Neuron (in vitro differentiated cells): ENCODE results near the gene IBTK.
"Not testable (repeated sequence)": the region's sequence is repeated elsewhere in the genome, so short reads cannot be mapped to it uniquely, and the experiment has no call there.

ENCODE experiments used
- H2AFZ ChIP-seq: one replicate; pipeline ENCODE4 v1.6.1; 2013; ENCODE audit warnings: low read depth, mild to moderate bottlenecking, inconsistent platforms, low read length, moderate library complexity
- H3K27me3 ChIP-seq: one replicate; pipeline ENCODE4 v1.6.1; 2013; ENCODE audit warnings: low read length; ENCODE audit not compliant: insufficient read depth
- H3K36me3 ChIP-seq: one replicate; pipeline ENCODE4 v1.6.1; 2013; ENCODE audit warnings: low read length; ENCODE audit not compliant: insufficient read depth
- H3K4me1 ChIP-seq: one replicate; pipeline ENCODE4 v1.6.1; 2013; ENCODE audit warnings: low read length; ENCODE audit not compliant: insufficient read depth
- H3K4me3 ChIP-seq: 2 replicates; pipeline ENCODE4 v1.5.1; 2013; ENCODE audit warnings: mild to moderate bottlenecking, low read length, moderate library complexity
- H3K9me3 ChIP-seq: one replicate; pipeline ENCODE4 v1.6.1; 2013; ENCODE audit warnings: low read length

IBTK gene

GRCh38 chr6:82247505-82248272 lies at the start of gene IBTK:
Gene IBTK (minus strand): TSS chr6:82247744. CDS start chr6:82240486, 7,258 bp downstream.
- Histone ChIP-seq H3K4me3 (peak within 1 kb of the TSS; percentile 68), H3K36me3 (peaks cover 4% of the 10 kb centered on the region), H3K9me3 (no peaks in the 10 kb centered on the region), H3K27me3 (no peaks in the 10 kb centered on the region), H3K4me1 (peaks cover 8% of the 10 kb centered on the region), H2AFZ (peak within 1 kb of the TSS; percentile 90)

GRCh38 chr6:82283771-82284410 lies 36.3 kb upstream of the IBTK start:
- H3K36me3 ChIP-seq, result no peaks in the 10 kb centered on the region
- no peak overlapping the region for H3K4me3 ChIP-seq
- no peaks in the 10 kb centered on the region for H3K4me1 ChIP-seq
- H3K27me3 ChIP-seq, result no peaks in the 10 kb centered on the region
- no peaks in the 10 kb centered on the region for H3K9me3 ChIP-seq
- H2AFZ ChIP-seq, result no peak overlapping the region

- not testable (repeated sequence) for H3K4me3 ChIP-seq, H3K4me1 ChIP-seq, H3K27me3 ChIP-seq, H3K9me3 ChIP-seq, H3K36me3 ChIP-seq, H2AFZ ChIP-seq
Measured at GRCh38 chr6:82281550-82281949, 34.0 kb upstream of the IBTK start.

- H2AFZ ChIP-seq, result no peak overlapping the region
- no peaks in the 10 kb centered on the region for H3K4me1 ChIP-seq
- no peaks in the 10 kb centered on the region for H3K27me3 ChIP-seq
- no peaks in the 10 kb centered on the region for H3K36me3 ChIP-seq
- no peak overlapping the region for H3K4me3 ChIP-seq
- no peaks in the 10 kb centered on the region for H3K9me3 ChIP-seq
Measured at GRCh38 chr6:82277686-82278085, 30.1 kb upstream of the IBTK start.

GRCh38 chr6:82275686-82276085 lies 28.1 kb upstream of the IBTK start:
- Histone ChIP-seq H3K9me3 (no peaks in the 10 kb centered on the region), H3K27me3 (no peaks in the 10 kb centered on the region), H3K4me3 (no peak overlapping the region), H2AFZ (no peak overlapping the region), H3K4me1 (peaks cover 7% of the 10 kb centered on the region), H3K36me3 (no peaks in the 10 kb centered on the region)

- H2AFZ ChIP-seq, result no peak overlapping the region
- H3K27me3 ChIP-seq, result no peaks in the 10 kb centered on the region
- H3K9me3 ChIP-seq, result no peaks in the 10 kb centered on the region
- H3K4me3 ChIP-seq, result no peak overlapping the region
- no peaks in the 10 kb centered on the region for H3K36me3 ChIP-seq
- H3K4me1 ChIP-seq, result peaks cover 10% of the 10 kb centered on the region
Measured at GRCh38 chr6:82273295-82273694, 25.8 kb upstream of the IBTK start.

GRCh38 chr6:82270881-82271635 lies 23.5 kb upstream of the IBTK start:
- Histone ChIP-seq H3K9me3 (no peaks in the 10 kb centered on the region), H3K36me3 (no peaks in the 10 kb centered on the region), H3K4me1 (peaks cover 10% of the 10 kb centered on the region), H3K27me3 (no peaks in the 10 kb centered on the region), H2AFZ (peak overlapping the region; percentile 69), H3K4me3 (no peak overlapping the region)

GRCh38 chr6:82268301-82268846 lies 20.8 kb upstream of the IBTK start:
- peaks cover 16% of the 10 kb centered on the region for H3K4me1 ChIP-seq
- H3K27me3 ChIP-seq, result no peaks in the 10 kb centered on the region
- no peaks in the 10 kb centered on the region for H3K9me3 ChIP-seq
- no peak overlapping the region for H3K4me3 ChIP-seq
- no peak overlapping the region for H2AFZ ChIP-seq
- H3K36me3 ChIP-seq, result no peaks in the 10 kb centered on the region

GRCh38 chr6:82264824-82265223 lies 17.3 kb upstream of the IBTK start:
- Histone ChIP-seq H3K27me3 (no peaks in the 10 kb centered on the region), H3K4me3 (no peak overlapping the region), H2AFZ (no peak overlapping the region), H3K9me3 (no peaks in the 10 kb centered on the region), H3K4me1 (peaks cover 6% of the 10 kb centered on the region), H3K36me3 (no peaks in the 10 kb centered on the region)

GRCh38 chr6:82264321-82264720 lies 16.8 kb upstream of the IBTK start:
- H3K9me3 ChIP-seq, result no peaks in the 10 kb centered on the region
- no peak overlapping the region for H3K4me3 ChIP-seq
- peaks cover 5% of the 10 kb centered on the region for H3K4me1 ChIP-seq
- H3K36me3 ChIP-seq, result no peaks in the 10 kb centered on the region
- no peak overlapping the region for H2AFZ ChIP-seq
- H3K27me3 ChIP-seq, result no peaks in the 10 kb centered on the region

- Histone ChIP-seq H3K27me3 (no peaks in the 10 kb centered on the region), H3K36me3 (no peaks in the 10 kb centered on the region), H3K9me3 (no peaks in the 10 kb centered on the region), H3K4me3 (no peak overlapping the region), H2AFZ (no peak overlapping the region), H3K4me1 (peaks cover 5% of the 10 kb centered on the region)
Measured at GRCh38 chr6:82263916-82264315, 16.4 kb upstream of the IBTK start.

GRCh38 chr6:82260997-82261732 lies 13.6 kb upstream of the IBTK start:
- Histone ChIP-seq H3K36me3 (no peaks in the 10 kb centered on the region), H3K9me3 (no peaks in the 10 kb centered on the region), H3K4me1 (peaks cover 5% of the 10 kb centered on the region), H2AFZ (no peak overlapping the region), H3K4me3 (no peak overlapping the region), H3K27me3 (no peaks in the 10 kb centered on the region)
